Glomerular endothelial cell (primary cell): Measurements from ENCODE around the gene SLC39A6. TPM values are rescaled to one million over a fixed set of nuclear protein-coding genes. Genes with fewer than 3 reads are reported as not detected.
"Not testable (repeated sequence)": the region's sequence is repeated elsewhere in the genome, so short reads cannot be mapped to it uniquely, and the experiment has no call there.

Experiments used
- DNase-seq: peaks from one replicate; pipeline ENCODE4 v3.0.0-alpha.2; 2011; ENCODE audit warnings: low read depth, low spot score; ENCODE audit errors: extremely low read depth
- total RNA-seq: library from RNA; depleted of rRNA; stranded (reverse); fragments of >200 nt; gene quantifications from 2 replicates; pipeline ENCODE4 v1.2.3, GENCODE V29; 2015

The SLC39A6 gene
- total RNA-seq, 1 donor from 2014 or later = 25.3 TPM

DNA sequence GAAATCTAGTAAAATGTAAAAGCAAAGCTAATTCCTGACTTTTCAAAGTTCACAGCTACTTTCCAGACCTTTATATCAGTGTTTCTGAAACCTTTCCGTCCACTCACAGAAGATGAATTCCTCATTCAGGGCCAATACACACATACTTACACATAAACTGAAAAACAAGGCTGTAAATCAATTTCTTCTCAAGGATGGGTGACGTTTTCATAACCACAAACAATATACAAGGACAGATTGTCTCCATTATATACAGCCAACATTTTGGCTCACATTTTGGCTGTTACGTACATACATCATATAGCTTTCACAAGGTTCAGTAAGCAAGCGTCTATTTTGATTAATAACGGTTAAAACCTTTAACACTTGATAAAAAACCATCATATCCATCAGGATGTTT lies 63.1 kb downstream of the SLC39A6 start:
- DNase-seq = no peak

DNA sequence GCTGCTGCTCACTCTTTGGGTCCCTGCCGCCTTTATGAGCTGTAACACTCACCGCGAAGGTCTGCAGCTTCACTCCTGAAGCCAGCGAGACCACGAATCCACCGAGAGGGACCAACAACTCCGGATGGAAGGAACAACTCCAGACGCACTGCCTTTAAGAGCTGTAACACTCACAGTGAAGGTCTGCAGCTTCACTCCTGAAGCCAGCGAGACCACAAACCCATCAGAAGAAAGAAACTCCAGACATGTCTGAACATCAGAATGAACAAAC lies 64.4 kb downstream of the SLC39A6 start:
- not testable (repeated sequence) for DNase-seq

DNA sequence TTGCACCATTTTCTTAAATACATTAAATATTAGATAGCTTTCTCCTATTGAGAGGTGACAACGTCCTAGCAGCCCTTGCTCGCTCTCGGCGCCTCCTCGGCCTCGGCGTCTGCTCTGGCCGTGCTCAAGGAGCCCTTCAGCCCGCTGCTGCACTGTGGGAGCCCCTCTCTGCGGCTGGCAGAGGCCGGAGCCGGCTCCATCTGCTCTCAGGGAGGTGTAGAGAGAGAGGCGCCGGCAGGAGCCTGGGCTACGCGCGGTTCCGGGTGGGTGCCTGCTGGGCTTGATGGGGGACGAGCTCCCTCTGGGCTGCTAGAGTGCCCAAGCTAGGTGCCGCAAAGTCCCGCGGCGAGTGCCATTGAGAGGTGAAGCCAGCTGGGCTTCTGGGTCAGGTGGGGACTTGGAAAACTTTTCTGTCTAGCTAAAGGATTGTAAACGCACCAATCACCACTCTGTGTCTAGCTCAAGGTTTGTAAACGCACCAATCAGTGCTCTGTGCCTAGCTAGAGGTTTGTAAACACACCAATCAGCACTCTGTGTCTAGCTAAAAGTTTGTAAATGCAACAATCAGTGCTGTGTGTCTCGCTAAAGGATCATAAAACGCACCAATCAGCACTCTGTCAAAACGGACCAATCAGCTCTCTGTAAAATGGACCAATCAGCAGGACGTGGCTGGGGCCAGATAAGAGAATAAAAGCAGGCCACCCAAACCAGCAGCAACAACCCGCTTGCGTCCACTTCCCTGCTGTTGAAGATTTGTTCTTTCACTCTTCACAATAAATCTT lies 64.9 kb downstream of the SLC39A6 start:
- no peak for DNase-seq

DNA sequence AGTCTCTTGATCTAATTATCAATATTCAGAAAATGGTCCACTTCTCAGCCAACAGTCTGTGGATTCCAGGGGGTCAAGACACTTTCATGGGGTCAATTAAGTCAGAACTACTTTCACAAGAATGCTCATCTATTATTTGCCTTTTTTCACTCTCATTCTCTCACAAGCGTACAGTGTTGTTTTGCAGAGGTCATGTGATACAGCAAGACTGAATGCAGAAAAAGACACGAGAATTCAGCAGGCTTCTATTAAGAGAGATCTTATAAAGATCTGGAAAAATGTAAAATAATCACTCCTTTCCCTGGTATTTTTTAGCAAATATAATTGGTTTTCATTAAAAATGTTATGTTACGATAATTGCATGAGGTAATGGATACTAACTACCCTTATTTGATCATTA lies 70.5 kb downstream of the SLC39A6 start:
- no peak for DNase-seq

Other genes starting within 250 kb of the SLC39A6 start
- 39.7 and 41.3 TPM in 2 replicates for gene RPRD1A, start 61.8 kb downstream of the SLC39A6 start, total RNA-seq
- 55.9 and 58.1 TPM in 2 replicates for gene ELP2, start 559 bp upstream of the SLC39A6 start, total RNA-seq
- gene MOCOS, start 58.2 kb upstream of the SLC39A6 start, total RNA-seq = 1.3 and 1.8 TPM in 2 replicates
- 5.6 and 7.8 TPM in 2 replicates for gene FHOD3, start 168.4 kb upstream of the SLC39A6 start, total RNA-seq